ENCODE measurements around the gene HS3ST3A1.

Gene HS3ST3A1

DNA sequence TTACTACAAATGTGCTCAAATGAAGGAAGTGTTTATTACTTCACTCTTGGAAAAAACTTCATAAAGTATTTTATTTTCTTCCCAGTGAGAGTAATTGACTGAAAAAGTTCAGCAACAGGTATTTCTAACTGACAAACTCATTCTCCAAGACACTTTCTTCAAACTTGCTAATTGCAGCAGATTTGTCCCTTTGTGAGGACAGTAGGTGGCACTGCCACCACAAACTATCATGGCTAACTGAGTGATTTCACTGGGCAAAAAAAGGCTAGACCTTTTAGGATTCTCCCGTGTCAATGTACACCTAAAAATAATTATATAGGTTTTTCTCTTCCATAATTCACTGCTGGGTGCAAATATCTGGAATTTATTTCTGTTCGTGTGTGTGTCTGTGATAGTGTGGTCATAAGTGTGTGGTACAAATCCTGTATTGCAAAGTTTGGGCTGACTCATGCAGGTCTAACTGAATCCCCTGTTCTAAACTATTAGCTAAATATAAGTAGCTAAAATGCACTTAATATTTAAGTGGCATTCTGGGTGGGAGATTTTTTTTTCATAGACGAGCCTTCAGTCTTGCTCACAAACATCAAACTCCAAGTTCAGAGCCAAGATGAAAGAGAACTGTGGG lies 3.9 kb downstream of the HS3ST3A1 start:
- DNase-seq: peak; percentile 43

DNA sequence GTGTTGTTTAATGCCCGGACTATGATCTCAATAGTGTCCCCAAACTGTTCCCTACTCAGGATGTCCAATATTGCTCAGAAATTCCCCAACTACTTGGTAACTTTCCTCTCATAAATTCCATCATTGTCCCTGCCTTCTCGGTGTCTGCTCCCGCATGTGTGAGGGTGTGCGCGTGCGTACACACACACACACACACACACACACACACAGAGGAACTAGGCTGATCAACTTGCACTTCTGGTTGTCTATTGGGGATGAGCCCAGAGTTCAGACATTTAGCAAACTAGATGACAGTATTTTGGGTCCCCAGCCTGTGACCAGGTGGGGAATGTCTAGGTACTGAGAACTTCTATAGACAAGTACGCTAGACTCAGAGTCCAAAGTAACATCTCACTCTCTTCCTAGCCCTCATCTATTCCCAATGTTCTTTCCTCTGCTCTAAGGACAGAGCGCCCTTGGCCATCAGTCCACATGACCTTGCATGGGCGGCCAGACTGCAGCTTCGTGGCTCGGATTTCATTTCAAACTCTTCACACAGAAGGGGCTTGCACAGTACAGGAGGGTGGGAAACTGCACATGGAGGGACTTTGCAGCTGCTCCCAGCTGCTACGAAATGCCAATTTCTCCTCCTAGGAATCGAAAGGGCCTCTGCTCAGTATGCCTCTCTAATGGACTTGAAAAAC lies 5.3 kb downstream of the HS3ST3A1 start:
- DNase-seq: no peak

DNA sequence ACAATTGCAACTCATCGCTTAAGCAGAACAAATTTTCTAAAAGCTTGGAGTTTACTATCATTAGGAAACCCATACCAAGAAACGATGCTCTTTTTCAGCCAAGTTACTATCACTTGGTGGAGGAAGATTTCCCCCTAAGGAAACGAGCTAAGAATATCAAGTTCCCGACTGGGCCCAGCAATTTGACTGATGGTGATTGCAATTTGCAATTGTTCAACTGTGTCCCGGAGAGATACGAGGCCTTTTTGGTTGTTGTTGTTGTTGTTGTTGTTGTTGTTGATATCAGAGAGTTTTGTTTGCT lies 6.2 kb downstream of the HS3ST3A1 start:
- no peak for DNase-seq

GRCh38 chr17:13594762-13595598 lies 6.7 kb downstream of the HS3ST3A1 start:
- DNase-seq: peak; percentile 67

- no peak for DNase-seq
These were observed 7.4 kb downstream of the HS3ST3A1 start for GRCh38 chr17:13594310-13594709.

DNA sequence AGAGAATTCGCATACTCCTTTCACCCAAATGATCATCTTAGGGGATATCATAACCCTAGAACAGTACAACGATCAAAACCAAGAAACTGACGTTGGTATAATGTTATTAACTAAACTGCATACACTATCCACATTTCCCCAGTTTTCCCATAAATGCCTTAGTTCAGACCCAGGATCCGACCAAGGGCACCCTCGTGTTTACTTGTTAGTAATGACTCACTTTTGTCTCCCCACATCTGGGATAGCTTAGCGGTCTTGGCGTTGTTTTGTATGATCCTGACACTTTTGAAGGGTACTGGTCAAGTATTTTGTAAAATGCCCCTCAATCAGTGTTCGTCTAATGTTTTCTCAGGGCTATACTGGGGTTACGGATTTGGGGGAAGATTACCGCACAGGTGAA lies 8.0 kb downstream of the HS3ST3A1 start:
- no peak for DNase-seq

- no peak for DNase-seq
These were observed 8.5 kb downstream of the HS3ST3A1 start for GRCh38 chr17:13593021-13593751.

DNA sequence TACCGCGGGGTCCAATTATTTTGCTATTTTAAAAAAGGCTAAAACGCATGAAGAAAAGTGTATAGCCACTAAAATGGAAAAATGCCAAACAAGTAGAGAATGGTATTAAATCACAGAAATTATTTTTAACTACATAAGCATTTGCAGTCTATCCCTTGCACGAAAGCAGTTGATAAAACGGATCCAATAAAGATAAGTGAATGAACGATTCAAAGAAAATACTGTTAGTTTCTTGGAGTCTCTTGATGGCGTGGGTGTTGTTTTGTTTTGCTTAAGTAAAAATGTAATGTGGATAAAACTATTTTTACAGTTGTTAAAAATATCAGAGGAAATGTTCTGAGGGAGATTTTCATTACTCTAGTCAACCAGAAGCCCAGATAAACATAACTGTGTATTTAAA lies 9.3 kb downstream of the HS3ST3A1 start:
- DNase-seq: no peak

DNA sequence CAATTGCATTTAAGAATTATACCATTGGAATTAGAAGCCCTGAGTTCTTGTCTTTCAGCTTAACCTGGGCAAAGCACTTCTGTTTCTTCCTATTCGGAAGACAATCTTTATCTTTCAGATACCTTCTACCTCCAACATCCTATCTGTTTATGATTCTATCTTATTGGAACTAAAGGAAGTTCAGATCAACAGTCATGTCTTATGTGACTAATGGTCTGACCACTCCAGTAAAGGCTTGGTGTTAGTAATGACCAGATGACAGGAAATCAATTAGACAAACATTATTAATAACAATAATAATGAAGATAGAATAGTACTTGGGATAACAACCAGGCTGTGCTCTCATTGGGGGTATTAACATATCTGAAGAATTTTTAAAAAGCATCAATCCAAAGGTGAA lies 11.3 kb downstream of the HS3ST3A1 start:
- no peak for DNase-seq

- no peak for DNase-seq
These were observed 12.1 kb downstream of the HS3ST3A1 start for GRCh38 chr17:13589658-13590057.

- no peak for DNase-seq
These were observed 14.0 kb downstream of the HS3ST3A1 start for GRCh38 chr17:13587487-13588338.

GRCh38 chr17:13584701-13585080 lies 17.0 kb downstream of the HS3ST3A1 start:
- no peak for DNase-seq

- DNase-seq: no peak
These were observed 17.6 kb downstream of the HS3ST3A1 start for GRCh38 chr17:13583996-13584700.

GRCh38 chr17:13582776-13583547 lies 18.8 kb downstream of the HS3ST3A1 start:
- DNase-seq: no peak

GRCh38 chr17:13581925-13582324 lies 19.8 kb downstream of the HS3ST3A1 start:
- no peak for DNase-seq

GRCh38 chr17:13580790-13581189 lies 20.9 kb downstream of the HS3ST3A1 start:
- no peak for DNase-seq

GRCh38 chr17:13576661-13577526 lies 24.8 kb downstream of the HS3ST3A1 start:
- DNase-seq: no peak

DNA sequence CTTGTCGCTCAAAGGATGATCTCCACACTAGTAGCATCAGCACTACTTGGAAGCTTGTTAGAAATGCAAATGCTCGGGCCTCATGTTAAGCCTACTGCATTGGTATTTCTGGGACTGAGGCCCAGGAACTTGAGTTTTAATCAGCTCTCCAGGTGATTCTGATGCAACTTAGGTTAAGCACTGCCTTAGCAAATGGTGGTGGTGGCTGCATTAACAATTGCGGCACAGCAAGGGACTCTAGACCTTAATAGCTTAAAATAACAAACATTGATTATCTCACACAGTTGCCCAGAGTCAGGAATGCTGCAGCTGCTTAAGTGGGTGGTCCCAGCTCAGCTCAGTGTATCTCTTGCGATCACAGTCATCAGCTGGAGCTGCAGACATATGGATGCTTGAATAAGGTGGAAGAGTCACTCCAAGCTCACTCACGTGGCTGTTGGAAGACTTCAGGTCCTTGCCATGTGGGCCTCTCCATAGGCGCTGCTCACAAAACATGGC lies 25.8 kb downstream of the HS3ST3A1 start:
- DNase-seq: no peak

DNA sequence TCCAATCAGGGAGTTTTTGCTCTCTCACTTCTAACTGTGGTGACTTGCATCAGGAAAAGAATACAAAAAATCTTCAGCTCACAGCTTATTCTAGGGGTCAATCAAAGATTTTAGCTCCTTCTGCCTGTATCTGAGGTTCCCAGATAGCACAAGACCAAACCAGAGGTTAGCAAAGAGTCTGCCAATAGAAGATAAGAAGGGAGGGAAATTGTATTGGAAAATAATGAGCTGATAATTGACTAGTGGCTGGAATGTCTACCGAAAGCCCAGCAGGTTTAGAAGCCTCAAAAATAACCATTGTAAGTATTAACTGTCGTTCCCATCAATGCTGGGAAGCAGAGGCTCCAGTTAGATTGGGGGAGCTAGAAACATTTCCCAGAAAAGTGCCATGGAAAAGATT lies 26.3 kb downstream of the HS3ST3A1 start:
- no peak for DNase-seq

DNA sequence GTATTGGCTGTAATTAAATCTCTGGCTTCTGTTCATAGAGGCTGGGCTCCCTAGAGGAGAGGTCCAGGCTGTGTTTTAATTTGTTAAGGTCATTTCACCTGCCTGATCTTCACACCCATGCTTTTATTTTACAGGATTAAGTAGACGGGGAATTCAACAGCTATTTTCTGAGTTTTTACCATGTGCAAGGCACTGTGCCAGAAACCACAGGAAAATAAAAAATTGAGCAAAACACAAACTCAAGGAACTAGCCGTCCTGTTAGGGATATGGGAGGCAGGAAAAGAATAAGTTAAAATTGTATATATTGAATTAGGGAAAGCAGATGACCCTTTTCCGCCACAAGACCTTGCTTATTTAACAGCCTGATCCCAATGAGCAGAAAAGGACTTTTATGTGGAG lies 29.1 kb downstream of the HS3ST3A1 start:
- no peak for DNase-seq
